Gastrocnemius medialis (tissue), 4 donors: ENCODE measurements around the gene LRMDA. TPM values are rescaled to one million over a fixed set of nuclear protein-coding genes. Genes with fewer than 3 reads are reported as not detected.

Experiments
- ATAC-seq, 2 donors: fragments of 150-250 bp; one replicate each; pipeline ENCODE4 v1.9.1; 2016
- DNase-seq, 2 donors: peaks; one replicate each; pipeline ENCODE4 v3.0.0-alpha.2; 2019
- H3K27ac ChIP-seq, 4 donors: fragments of 200-600 bp; sonication (generic); 1 replicate in 1 of 4; 2 replicates in 3 of 4; pipeline ENCODE4 v1.5.1; 2016 to 2018; ENCODE audit warnings: mild to moderate bottlenecking in 2 of 4, moderate library complexity in 1 of 4
- H3K27me3 ChIP-seq, 3 donors: fragments of 200-600 bp; sonication (generic) in 2 of 3; 1 replicate in 1 of 3; 2 replicates in 2 of 3; pipeline versions ENCODE4 v1.5.1 to v1.6.0; 2016 to 2019; ENCODE audit warnings: mild to moderate bottlenecking in 1 of 3, moderate library complexity in 1 of 3
- H3K36me3 ChIP-seq, 2 donors: fragments of 200-600 bp; sonication (generic) in 1 of 2; one replicate each; pipeline ENCODE4 v1.5.1; 2017 to 2018
- H3K4me1 ChIP-seq, 2 donors: fragments of 200-600 bp; sonication (generic) in 1 of 2; one replicate each; pipeline ENCODE4 v1.5.1; 2016 to 2017; ENCODE audit warnings: mild to moderate bottlenecking in 2 of 2
- H3K4me3 ChIP-seq, 4 donors: fragments of 200-600 bp; sonication (generic) in 3 of 4; 1 replicate in 1 of 4; 2 replicates in 3 of 4; pipeline ENCODE4 v1.5.1; 2016 to 2019; ENCODE audit warnings: mild to moderate bottlenecking in 2 of 4
- H3K9me3 ChIP-seq, 3 donors: fragments of 200-600 bp; sonication (generic) in 2 of 3; 1 replicate in 1 of 3; 2 replicates in 2 of 3; pipeline ENCODE4 v1.5.1; 2016 to 2019
- CTCF ChIP-seq, 5 experiments: fragments of 450-650 bp in 3 of 5; fragments of 200-600 bp in 2 of 5; sonication (generic) in 2 of 5; IDR thresholded peaks in 4 of 5; conservative IDR thresholded peaks in 1 of 5; 1 replicate in 4 of 5; 2 replicates in 1 of 5; pipeline ENCODE4 v1.5.1; 2016 to 2019; ENCODE audit warnings: antibody characterized with exemption in 5 of 5, mild to moderate bottlenecking in 3 of 5, moderate library complexity in 3 of 5
- POLR2A ChIP-seq, 2 donors: fragments of 450-650 bp; IDR thresholded peaks; one replicate each; pipeline ENCODE4 v1.6.1; 2017; ENCODE audit warnings: antibody characterized with exemption in 2 of 2, mild to moderate bottlenecking in 2 of 2, moderate library complexity in 2 of 2
- in situ Hi-C, 4 donors: fragments of 200-750 bp; cut with MboI; loops; one replicate each; pipeline versions ENCODE4 v1.15.0 to v1.8.0; 2017; ENCODE audit warnings: low sequenced_read_pairs in 4 of 4
- intact Hi-C: fragments of 100-400 bp; cut with DNase I; formaldehyde crosslinking; loops from one replicate; pipeline ENCODE4 v1.15.1; 2023; ENCODE audit warnings: low total_unique reads
- total RNA-seq, 4 donors: library from RNA; depleted of rRNA; stranded (reverse); fragments of >200 nt; gene quantifications; one replicate each; pipeline versions ENCODE4 v1.1.0 to v1.2.3, GENCODE V29; 2016

LRMDA gene
- total RNA-seq, 4 donors from 2014 or later, result 0.80 to 4.5 (median 1.4) TPM

- Histone ChIP-seq H3K4me3 (no peak overlapping the region), H3K9me3 (no peaks in the 10 kb centered on the region), H3K36me3 (no peaks in the 10 kb centered on the region), H3K27ac (no peak overlapping the region), H3K27me3 (no peaks in the 10 kb centered on the region), H3K4me1 (no peaks in the 10 kb centered on the region)
- in situ Hi-C loops, result no loop called here
- TF ChIP-seq CTCF (IDR thresholded peaks at IDR 0.05 in 4 of 5, conservative IDR thresholded peaks at IDR 0.05 in 1 of 5) (no peak), POLR2A (IDR thresholded peaks at IDR 0.05) (no peak)
- ATAC-seq (no peak), DNase-seq (no peak)
- intact Hi-C loops, result no loop called here
These were observed 989.3 kb downstream of the LRMDA start for GRCh38 chr10:76420725-76421124.

GRCh38 chr10:76422769-76423168 is 991.3 kb downstream of the LRMDA start:
- ATAC-seq (no peak), DNase-seq (no peak)
- TF ChIP-seq POLR2A (IDR thresholded peaks at IDR 0.05) (no peak), CTCF (IDR thresholded peaks at IDR 0.05 in 4 of 5, conservative IDR thresholded peaks at IDR 0.05 in 1 of 5) (no peak)
- no peaks in the 10 kb centered on the region for H3K27me3 ChIP-seq
- no peaks in the 10 kb centered on the region for H3K36me3 ChIP-seq
- no peak overlapping the region for H3K27ac ChIP-seq
- intact Hi-C loops (no loop called here), in situ Hi-C loops (no loop called here)
- no peaks in the 10 kb centered on the region for H3K4me1 ChIP-seq
- no peaks in the 10 kb centered on the region for H3K9me3 ChIP-seq
- H3K4me3 ChIP-seq, result no peak overlapping the region

- in situ Hi-C loops, result no loop called here
- Histone ChIP-seq H3K27me3 (no peaks in the 10 kb centered on the region), H3K9me3 (no peaks in the 10 kb centered on the region), H3K27ac (no peak overlapping the region), H3K4me3 (no peak overlapping the region), H3K36me3 (no peaks in the 10 kb centered on the region), H3K4me1 (peaks cover 12 to 38% of the 10 kb centered on the region in 2 donors)
- TF ChIP-seq POLR2A (IDR thresholded peaks at IDR 0.05), result no peak
- no peak for TF ChIP-seq CTCF (IDR thresholded peaks at IDR 0.05 in 4 of 5, conservative IDR thresholded peaks at IDR 0.05 in 1 of 5)
- intact Hi-C loops, result no loop called here
- DNase-seq (no peak), ATAC-seq (no peak)
These were observed 997.3 kb downstream of the LRMDA start for GRCh38 chr10:76428551-76429367.

- intact Hi-C loops, result no loop called here
- Histone ChIP-seq H3K27ac (peak overlapping the region; percentile 25 to 73 (median 60)), H3K36me3 (no peaks in the 10 kb centered on the region), H3K9me3 (no peaks in the 10 kb centered on the region), H3K4me3 (peak overlapping the region in 1 of 4 donors; percentile 7), H3K27me3 (no peaks in the 10 kb centered on the region), H3K4me1 (peaks cover 12 to 42% of the 10 kb centered on the region in 2 donors)
- ATAC-seq, result no peak
- TF ChIP-seq POLR2A (IDR thresholded peaks at IDR 0.05), result no peak
- TF ChIP-seq CTCF (IDR thresholded peaks at IDR 0.05 in 4 of 5, conservative IDR thresholded peaks at IDR 0.05 in 1 of 5), result no peak
- no peak for DNase-seq
- in situ Hi-C loops, result no loop called here
These were observed 998.1 kb downstream of the LRMDA start for GRCh38 chr10:76429368-76430060.
